ENCODE results near the gene DIPK1C. TPM values are rescaled to one million over a fixed set of nuclear protein-coding genes. Genes with fewer than 3 reads are reported as not detected.

The DIPK1C gene
- total and polyA plus RNA-seq, 10 of the 15 experiments (the other 5 are each of a cell fraction or from before 2014, with no cell fraction given): not detected

- ChIA-PET POLR2A (no interaction called here), RAD21 (ENCODE audit: unreplicated experiment) (no interaction called here), CTCF (interaction anchor here (1.6 kb wide), 1 partner anchor 131 kb away, joined by 5 read pairs; no protein-coding TSS in a partner anchor), SMC1A (ENCODE audit: uncharacterized antibody, unreplicated experiment) (no interaction called here)
- intact Hi-C loops (cut with micrococcal nuclease; ENCODE audit: unreplicated experiment) (no loop called here), in situ Hi-C loops (cut with MboI) (no loop called here)
- H3K9me3 ChIP-seq (replicated peaks; ENCODE audit: control insufficient read depth, insufficient read depth, low read length): no peaks in the 10 kb centered on the region
- WGBS (ENCODE audit: insufficient coverage, insufficient replicate concordance, low lambda C conversion rate, missing lambda C conversion rate): 14% methylated on average over 5 of the region's 5 CpGs
- ATAC-seq (no peak), FAIRE-seq (no peak), DNase-seq (ENCODE audit: low read depth, low spot score) (no peak)
- no peak overlapping the region for H3K9ac ChIP-seq (ENCODE audit: control insufficient read depth, insufficient read depth, low read length)
- no peaks in the 10 kb centered on the region for H3K4me1 ChIP-seq (ENCODE audit: control insufficient read depth, insufficient read depth, low read length)
- no peaks in the 10 kb centered on the region for H3K36me3 ChIP-seq (ENCODE audit: control insufficient read depth in 2 of 2, insufficient read depth in 2 of 2, low read length in 1 of 2)
- H3K27me3 ChIP-seq (replicated peaks in 1 of 2; ENCODE audit: control insufficient read depth in 2 of 2, insufficient read depth in 2 of 2, low read length in 1 of 2): peaks cover 0 to 7% of the 10 kb centered on the region in 2 experiments; a peak in 1 of 4 replicates
- H3K4me2 ChIP-seq (ENCODE audit: control insufficient read depth, insufficient read depth): no peak overlapping the region
- BruUV-seq (replicated peaks): no TSS peak
- H3K79me2 ChIP-seq (ENCODE audit: control insufficient read depth, insufficient read depth, low read length): no peaks in the 10 kb centered on the region
- no peak overlapping the region for H3K27ac ChIP-seq (ENCODE audit: control insufficient read depth, insufficient read depth)
- no peaks in the 10 kb centered on the region for H4K20me1 ChIP-seq (ENCODE audit: control insufficient read depth, insufficient read depth)
- H3K4me3 ChIP-seq: no peak overlapping the region
- H2AFZ ChIP-seq (ENCODE audit: control insufficient read depth, low read depth, low read length): no peak overlapping the region
- TF ChIP-seq ZBTB40 (IDR thresholded peaks at IDR 0.05; ENCODE audit: borderline replicate concordance) (no peak), CREM (IDR thresholded peaks at IDR 0.05; ENCODE audit: low read depth) (no peak), ESRRA (IDR thresholded peaks at IDR 0.05; ENCODE audit: low read length) (no peak), ZBTB33 (IDR thresholded peaks at IDR 0.05) (no peak), RUNX3 (IDR thresholded peaks at IDR 0.05; ENCODE audit: low read length) (no peak), EED (IDR thresholded peaks at IDR 0.05; ENCODE audit: low read depth) (no peak), MAX (IDR thresholded peaks at IDR 0.05; ENCODE audit: low read depth, low read length) (no peak), ETV6 (conservative IDR thresholded peaks at IDR 0.05 in 1 of 2, IDR thresholded peaks at IDR 0.05 in 1 of 2; ENCODE audit: borderline replicate concordance in 1 of 2, low read depth in 1 of 2) (no peak), BACH1 (IDR thresholded peaks at IDR 0.05; ENCODE audit: borderline replicate concordance) (no peak), STAT3 (IDR thresholded peaks at IDR 0.05; ENCODE audit: low read depth, low read length) (no peak), ZBTB4 (CRISPR knock-in tag; IDR thresholded peaks at IDR 0.05) (no peak), TARDBP (IDR thresholded peaks at IDR 0.05; ENCODE audit: borderline replicate concordance) (no peak), TCF3 (IDR thresholded peaks at IDR 0.05; ENCODE audit: borderline replicate concordance, insufficient read depth, low read depth, low read length) (no peak), ELK1 (IDR thresholded peaks at IDR 0.05; ENCODE audit: low read depth, low read length) (no peak)
Observed at GRCh38 chr18:74420926-74421325, 36.2 kb downstream of the DIPK1C start.
